Mucosa of stomach (tissue), 1 donor: ENCODE data around the gene RPH3AL.
A peak's percentile ranks its signal among the peaks of the same experiment; 100 is the strongest.

Experiments
- H3K27me3 ChIP-seq: one replicate; pipeline ENCODE4 v1.7.0; 2013; ENCODE audit warnings: mild to moderate bottlenecking, low read length; ENCODE audit not compliant: control insufficient read depth, insufficient read depth
- H3K36me3 ChIP-seq: one replicate; pipeline ENCODE4 v1.7.0; 2013; ENCODE audit warnings: low read length; ENCODE audit not compliant: control insufficient read depth, insufficient read depth
- H3K4me1 ChIP-seq: one replicate; pipeline ENCODE4 v1.7.0; 2013; ENCODE audit warnings: mild to moderate bottlenecking, low read length; ENCODE audit not compliant: control insufficient read depth, insufficient read depth
- H3K4me3 ChIP-seq: one replicate; pipeline ENCODE4 v1.7.0; 2013; ENCODE audit warnings: low read length
- H3K9ac ChIP-seq: one replicate; pipeline ENCODE4 v1.7.0; 2013; ENCODE audit warnings: mild to moderate bottlenecking, low read length, moderate library complexity
- H3K9me3 ChIP-seq: one replicate; pipeline ENCODE4 v1.7.0; 2013; ENCODE audit warnings: mild to moderate bottlenecking, low read length, moderate library complexity; ENCODE audit not compliant: control insufficient read depth
- donor health status: Pancreatic carcinoma.

RPH3AL gene

GRCh38 chr17:345992-346785, 6.4 kb downstream of the RPH3AL start:
- H3K4me1 ChIP-seq = peaks cover 31% of the 10 kb centered on the region
- H3K36me3 ChIP-seq = no peaks in the 10 kb centered on the region
- H3K9me3 ChIP-seq = no peaks in the 10 kb centered on the region
- H3K9ac ChIP-seq = no peak overlapping the region
- H3K4me3 ChIP-seq = no peak overlapping the region
- H3K27me3 ChIP-seq = no peaks in the 10 kb centered on the region

DNA sequence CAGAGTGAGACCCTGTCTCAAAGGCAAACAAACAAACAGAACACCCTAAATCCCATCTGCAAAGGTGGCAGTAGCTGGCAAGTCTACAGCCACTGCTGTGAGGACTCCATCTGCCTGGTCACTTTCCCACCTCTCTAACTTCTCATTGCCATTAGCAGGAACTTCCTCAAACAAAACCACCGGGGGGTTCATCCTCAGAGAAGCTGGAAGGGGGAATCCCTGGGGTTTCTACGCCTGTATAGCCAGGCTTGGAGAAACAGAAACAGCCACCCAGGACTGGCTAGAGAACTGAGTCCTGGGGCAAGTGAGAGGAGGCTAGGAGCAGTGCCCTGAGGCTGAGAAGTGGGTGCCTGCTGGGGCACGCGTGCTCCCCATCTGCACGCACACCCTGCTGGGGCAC, 7.3 kb downstream of the RPH3AL start:
- H3K4me1 ChIP-seq = peaks cover 21% of the 10 kb centered on the region
- H3K4me3 ChIP-seq = no peak overlapping the region
- no peaks in the 10 kb centered on the region for H3K36me3 ChIP-seq
- H3K9ac ChIP-seq = no peak overlapping the region
- no peaks in the 10 kb centered on the region for H3K27me3 ChIP-seq
- no peaks in the 10 kb centered on the region for H3K9me3 ChIP-seq

DNA sequence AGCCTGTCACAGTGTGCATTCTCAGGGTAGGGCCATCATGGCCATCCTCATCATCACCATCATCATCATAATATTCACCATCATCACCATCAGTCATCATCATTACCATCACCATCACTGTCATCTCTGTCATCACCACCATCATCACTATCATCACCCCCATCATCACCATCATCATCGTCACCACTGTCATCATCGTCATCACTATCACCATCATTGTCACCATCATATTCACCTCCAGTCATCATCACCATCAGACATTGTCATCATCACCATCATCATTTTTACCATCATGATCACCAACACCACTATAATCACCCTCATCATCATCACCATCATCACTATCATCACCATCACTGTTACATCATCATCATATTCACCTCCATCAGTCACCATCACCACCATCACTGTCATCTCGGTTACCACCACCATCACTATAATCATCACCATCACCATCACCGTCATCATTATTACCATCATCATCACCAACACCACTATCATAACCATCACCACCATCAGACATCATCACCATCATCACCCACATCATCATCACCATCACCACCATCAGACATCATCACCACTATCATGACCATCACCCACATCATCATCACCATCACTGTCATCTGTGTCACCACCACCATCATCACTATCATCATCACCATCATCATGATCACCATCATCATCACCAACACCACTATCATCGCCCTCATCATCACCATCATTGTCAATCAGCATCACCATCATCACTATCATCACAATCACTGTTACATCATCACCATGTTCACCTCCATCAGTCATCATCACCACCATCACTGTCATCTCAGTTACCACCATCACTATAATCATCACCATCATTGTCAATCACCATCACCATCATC, 8.5 kb downstream of the RPH3AL start:
- peaks cover 22% of the 10 kb centered on the region for H3K4me1 ChIP-seq
- H3K36me3 ChIP-seq = no peaks in the 10 kb centered on the region
- H3K27me3 ChIP-seq = no peaks in the 10 kb centered on the region

DNA sequence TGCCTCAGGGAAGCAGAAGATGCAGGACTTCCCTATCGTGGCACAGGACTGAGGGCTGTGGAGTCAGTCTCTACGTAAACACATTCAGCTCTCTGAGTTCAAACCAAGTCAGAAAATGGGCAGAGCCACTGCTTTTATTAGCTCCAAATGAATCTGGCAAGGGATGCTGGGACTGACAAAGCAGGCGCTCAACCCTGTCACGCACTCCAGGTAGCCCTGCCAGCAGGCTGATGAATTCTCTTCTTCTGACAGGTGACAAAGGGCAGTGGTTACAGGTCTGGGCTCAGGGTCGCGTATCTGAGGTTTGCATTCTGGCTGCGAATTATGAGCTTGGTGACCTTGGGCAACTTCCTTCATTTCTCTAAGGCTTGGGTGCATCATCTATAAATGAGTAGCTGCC, 9.4 kb downstream of the RPH3AL start:
- Histone ChIP-seq H3K4me3 (no peak overlapping the region), H3K9ac (no peak overlapping the region)

More for the DNA sequence above, 8.5 kb downstream of the RPH3AL start:
- no peak overlapping the region for H3K4me3 ChIP-seq
- no peaks in the 10 kb centered on the region for H3K9me3 ChIP-seq
- no peak overlapping the region for H3K9ac ChIP-seq

DNA sequence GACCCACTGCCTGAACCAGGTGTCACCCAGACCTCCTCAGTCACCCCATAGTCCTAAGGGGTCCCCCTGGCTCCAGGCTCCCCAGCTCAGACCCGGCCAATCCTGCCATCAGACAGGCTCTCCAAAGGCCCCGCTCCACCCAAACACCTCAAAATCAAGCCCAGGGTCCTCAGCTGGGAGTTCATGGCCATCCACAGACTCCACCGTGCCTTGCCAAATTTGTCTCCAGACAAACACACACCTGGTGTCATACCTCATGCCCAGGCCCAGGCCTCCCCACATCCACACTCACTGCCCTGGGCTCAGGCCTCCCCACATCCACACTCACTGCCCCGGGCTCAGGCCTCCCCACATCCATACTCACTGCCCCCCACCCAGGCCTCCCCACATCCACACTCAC, 12.5 kb downstream of the RPH3AL start:
- Histone ChIP-seq H3K27me3 (no peaks in the 10 kb centered on the region), H3K4me1 (peaks cover 37% of the 10 kb centered on the region), H3K36me3 (no peaks in the 10 kb centered on the region), H3K9me3 (no peaks in the 10 kb centered on the region), H3K4me3 (no peak overlapping the region), H3K9ac (peak overlapping the region; percentile 3)

More for the DNA sequence above, 9.4 kb downstream of the RPH3AL start:
- Histone ChIP-seq H3K9me3 (no peaks in the 10 kb centered on the region), H3K4me1 (peaks cover 23% of the 10 kb centered on the region), H3K27me3 (no peaks in the 10 kb centered on the region), H3K36me3 (no peaks in the 10 kb centered on the region)

- Histone ChIP-seq H3K9ac (peak overlapping the region; percentile 3), H3K9me3 (no peaks in the 10 kb centered on the region), H3K4me1 (peaks cover 37% of the 10 kb centered on the region), H3K4me3 (no peak overlapping the region), H3K36me3 (no peaks in the 10 kb centered on the region), H3K27me3 (no peaks in the 10 kb centered on the region)
Measured at GRCh38 chr17:339193-340061, 13.2 kb downstream of the RPH3AL start.

- Histone ChIP-seq H3K4me3 (no peak overlapping the region), H3K36me3 (no peaks in the 10 kb centered on the region), H3K27me3 (no peaks in the 10 kb centered on the region), H3K9me3 (no peaks in the 10 kb centered on the region), H3K9ac (peak overlapping the region; percentile 3), H3K4me1 (peaks cover 37% of the 10 kb centered on the region)
Measured at GRCh38 chr17:338442-339192, 14.0 kb downstream of the RPH3AL start.

GRCh38 chr17:337866-338265, 14.7 kb downstream of the RPH3AL start:
- no peaks in the 10 kb centered on the region for H3K9me3 ChIP-seq
- peaks cover 37% of the 10 kb centered on the region for H3K4me1 ChIP-seq
- no peak overlapping the region for H3K9ac ChIP-seq
- no peaks in the 10 kb centered on the region for H3K27me3 ChIP-seq
- H3K4me3 ChIP-seq = no peak overlapping the region
- no peaks in the 10 kb centered on the region for H3K36me3 ChIP-seq

- Histone ChIP-seq H3K4me3 (no peak overlapping the region), H3K4me1 (peaks cover 37% of the 10 kb centered on the region), H3K9ac (no peak overlapping the region), H3K27me3 (no peaks in the 10 kb centered on the region), H3K36me3 (no peaks in the 10 kb centered on the region), H3K9me3 (no peaks in the 10 kb centered on the region)
Measured at GRCh38 chr17:337453-337852, 15.2 kb downstream of the RPH3AL start.

DNA sequence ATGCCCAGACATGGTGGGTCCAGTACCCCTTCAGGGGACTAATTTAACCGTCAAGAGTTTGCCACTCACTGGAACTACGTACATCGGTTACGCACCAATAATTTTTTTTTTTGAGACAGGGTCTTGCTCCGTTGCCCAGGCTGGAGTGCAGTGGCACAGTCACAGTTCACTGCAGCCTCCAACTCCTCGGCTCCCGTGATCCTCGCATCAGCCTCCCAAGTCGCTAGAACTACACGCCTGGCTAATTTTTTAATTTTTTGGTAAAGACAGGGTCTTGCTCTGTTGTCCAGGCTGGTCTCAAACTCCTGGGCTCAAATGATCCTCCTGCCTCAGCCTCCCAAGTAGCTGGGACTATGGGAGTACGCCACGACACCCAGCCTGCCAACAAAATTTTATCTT, 15.6 kb downstream of the RPH3AL start:
- H3K27me3 ChIP-seq = no peaks in the 10 kb centered on the region
- H3K4me3 ChIP-seq = no peak overlapping the region
- peaks cover 37% of the 10 kb centered on the region for H3K4me1 ChIP-seq

More for the DNA sequence above, 15.6 kb downstream of the RPH3AL start:
- H3K9ac ChIP-seq = no peak overlapping the region
- H3K9me3 ChIP-seq = no peaks in the 10 kb centered on the region
- H3K36me3 ChIP-seq = no peaks in the 10 kb centered on the region
